ENCODE measurements around the gene ENKUR. TPM values are rescaled to one million over a fixed set of nuclear protein-coding genes. Genes with fewer than 3 reads are reported as not detected.

ENKUR gene
- total RNA-seq, 1 experiment from 2014 or later, result 0.13 TPM

DNA sequence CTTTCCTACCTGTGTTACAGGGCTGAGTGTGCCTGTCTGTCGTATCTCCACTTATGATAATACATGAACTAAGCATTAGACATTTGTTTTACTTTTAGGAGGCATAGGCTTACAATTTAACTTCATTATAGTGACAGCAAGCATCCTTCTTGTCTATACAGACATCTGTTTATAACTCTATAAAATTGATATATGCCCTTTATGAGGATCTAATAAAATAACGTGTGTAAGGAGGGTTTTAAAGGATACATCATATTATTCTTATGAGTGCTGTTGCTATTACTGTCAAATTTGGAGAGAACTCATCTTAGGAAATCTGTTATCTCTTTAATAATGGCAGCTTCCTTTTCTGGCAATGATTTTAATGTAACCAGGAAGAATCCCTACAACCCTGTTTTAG, 22.4 kb upstream of the ENKUR start:
- POLR2A ChIA-PET, result no interaction called here
- CTCF ChIA-PET, result no interaction called here
- intact Hi-C loops (cut with micrococcal nuclease; ENCODE audit: unreplicated experiment), result no loop called here
- Histone ChIP-seq H3K27ac (ENCODE audit: low read length) (no peak overlapping the region), H3K4me1 (ENCODE audit: control insufficient read depth, insufficient read depth, low read length) (no peaks in the 10 kb centered on the region), H3K9me3 (ENCODE audit: control insufficient read depth, insufficient read depth, low read depth, low read length) (no peaks in the 10 kb centered on the region), H3K27me3 (ENCODE audit: control insufficient read depth, insufficient read depth, low read length) (no peaks in the 10 kb centered on the region), H3K36me3 (ENCODE audit: control insufficient read depth, insufficient read depth, low read length) (no peaks in the 10 kb centered on the region), H3K4me3 (ENCODE audit: low read depth in 2 of 2, low read length in 2 of 2) (no peak overlapping the region)
- DNase-seq (ENCODE audit: low read depth, low spot score) (no peak), ATAC-seq (no peak)
- in situ Hi-C loops (cut with HindIII; ENCODE audit: low pct_unique_long_range_greater_than_20kb, low sequenced_read_pairs), result no loop called here
- TF ChIP-seq, protein P1, sequence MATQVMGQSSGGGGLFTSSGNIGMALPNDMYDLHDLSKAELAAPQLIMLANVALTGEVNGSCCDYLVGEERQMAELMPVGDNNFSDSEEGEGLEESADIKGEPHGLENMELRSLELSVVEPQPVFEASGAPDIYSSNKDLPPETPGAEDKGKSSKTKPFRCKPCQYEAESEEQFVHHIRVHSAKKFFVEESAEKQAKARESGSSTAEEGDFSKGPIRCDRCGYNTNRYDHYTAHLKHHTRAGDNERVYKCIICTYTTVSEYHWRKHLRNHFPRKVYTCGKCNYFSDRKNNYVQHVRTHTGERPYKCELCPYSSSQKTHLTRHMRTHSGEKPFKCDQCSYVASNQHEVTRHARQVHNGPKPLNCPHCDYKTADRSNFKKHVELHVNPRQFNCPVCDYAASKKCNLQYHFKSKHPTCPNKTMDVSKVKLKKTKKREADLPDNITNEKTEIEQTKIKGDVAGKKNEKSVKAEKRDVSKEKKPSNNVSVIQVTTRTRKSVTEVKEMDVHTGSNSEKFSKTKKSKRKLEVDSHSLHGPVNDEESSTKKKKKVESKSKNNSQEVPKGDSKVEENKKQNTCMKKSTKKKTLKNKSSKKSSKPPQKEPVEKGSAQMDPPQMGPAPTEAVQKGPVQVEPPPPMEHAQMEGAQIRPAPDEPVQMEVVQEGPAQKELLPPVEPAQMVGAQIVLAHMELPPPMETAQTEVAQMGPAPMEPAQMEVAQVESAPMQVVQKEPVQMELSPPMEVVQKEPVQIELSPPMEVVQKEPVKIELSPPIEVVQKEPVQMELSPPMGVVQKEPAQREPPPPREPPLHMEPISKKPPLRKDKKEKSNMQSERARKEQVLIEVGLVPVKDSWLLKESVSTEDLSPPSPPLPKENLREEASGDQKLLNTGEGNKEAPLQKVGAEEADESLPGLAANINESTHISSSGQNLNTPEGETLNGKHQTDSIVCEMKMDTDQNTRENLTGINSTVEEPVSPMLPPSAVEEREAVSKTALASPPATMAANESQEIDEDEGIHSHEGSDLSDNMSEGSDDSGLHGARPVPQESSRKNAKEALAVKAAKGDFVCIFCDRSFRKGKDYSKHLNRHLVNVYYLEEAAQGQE (IDR thresholded peaks at IDR 0.05; ENCODE audit: insufficient read depth in 1 of 2, low read depth in 2 of 2, low read length in 1 of 2), result no peak
- TF ChIP-seq, protein P2, sequence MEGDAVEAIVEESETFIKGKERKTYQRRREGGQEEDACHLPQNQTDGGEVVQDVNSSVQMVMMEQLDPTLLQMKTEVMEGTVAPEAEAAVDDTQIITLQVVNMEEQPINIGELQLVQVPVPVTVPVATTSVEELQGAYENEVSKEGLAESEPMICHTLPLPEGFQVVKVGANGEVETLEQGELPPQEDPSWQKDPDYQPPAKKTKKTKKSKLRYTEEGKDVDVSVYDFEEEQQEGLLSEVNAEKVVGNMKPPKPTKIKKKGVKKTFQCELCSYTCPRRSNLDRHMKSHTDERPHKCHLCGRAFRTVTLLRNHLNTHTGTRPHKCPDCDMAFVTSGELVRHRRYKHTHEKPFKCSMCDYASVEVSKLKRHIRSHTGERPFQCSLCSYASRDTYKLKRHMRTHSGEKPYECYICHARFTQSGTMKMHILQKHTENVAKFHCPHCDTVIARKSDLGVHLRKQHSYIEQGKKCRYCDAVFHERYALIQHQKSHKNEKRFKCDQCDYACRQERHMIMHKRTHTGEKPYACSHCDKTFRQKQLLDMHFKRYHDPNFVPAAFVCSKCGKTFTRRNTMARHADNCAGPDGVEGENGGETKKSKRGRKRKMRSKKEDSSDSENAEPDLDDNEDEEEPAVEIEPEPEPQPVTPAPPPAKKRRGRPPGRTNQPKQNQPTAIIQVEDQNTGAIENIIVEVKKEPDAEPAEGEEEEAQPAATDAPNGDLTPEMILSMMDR (IDR thresholded peaks at IDR 0.05), result no peak
- TF ChIP-seq TCF7L2 (IDR thresholded peaks at IDR 0.05; ENCODE audit: low read depth, low read length) (no peak), SIN3A (IDR thresholded peaks at IDR 0.05; ENCODE audit: borderline replicate concordance, insufficient read depth, low read depth, low read length) (no peak), POLR2AphosphoS5 (IDR thresholded peaks at IDR 0.05; ENCODE audit: low read depth, low read length) (no peak)
- no TSS peak for BruUV-seq (replicated peaks)

DNA sequence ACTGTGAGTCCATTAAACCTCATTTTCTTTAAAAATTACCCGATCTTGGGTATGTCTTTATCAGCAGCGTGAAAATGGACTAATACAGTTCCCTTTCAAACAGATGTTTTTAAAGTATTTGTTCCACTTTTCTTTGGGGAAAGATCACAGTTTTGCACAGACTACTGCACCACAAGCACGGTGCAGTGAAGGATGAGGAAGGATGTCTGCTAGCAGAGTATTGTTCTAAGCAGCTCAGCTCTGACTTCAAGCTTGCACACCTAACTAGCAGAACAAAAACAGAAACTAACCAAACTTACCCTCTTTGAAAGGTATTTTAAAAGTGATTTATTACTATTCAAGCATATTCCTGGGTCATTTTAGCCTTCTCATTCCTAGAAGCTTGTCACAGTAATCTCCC, 20.4 kb upstream of the ENKUR start:
- Histone ChIP-seq H3K9me3 (ENCODE audit: control insufficient read depth, insufficient read depth, low read depth, low read length) (no peaks in the 10 kb centered on the region), H3K27ac (ENCODE audit: low read length) (no peak overlapping the region), H3K36me3 (ENCODE audit: control insufficient read depth, insufficient read depth, low read length) (no peaks in the 10 kb centered on the region), H3K27me3 (ENCODE audit: control insufficient read depth, insufficient read depth, low read length) (no peaks in the 10 kb centered on the region), H3K4me1 (ENCODE audit: control insufficient read depth, insufficient read depth, low read length) (no peaks in the 10 kb centered on the region), H3K4me3 (ENCODE audit: low read depth in 2 of 2, low read length in 2 of 2) (no peak overlapping the region)
- TF ChIP-seq SIN3A (IDR thresholded peaks at IDR 0.05; ENCODE audit: borderline replicate concordance, insufficient read depth, low read depth, low read length) (no peak), POLR2AphosphoS5 (IDR thresholded peaks at IDR 0.05; ENCODE audit: low read depth, low read length) (no peak), TCF7L2 (IDR thresholded peaks at IDR 0.05; ENCODE audit: low read depth, low read length) (no peak)
- TF ChIP-seq, protein P1 (IDR thresholded peaks at IDR 0.05; ENCODE audit: insufficient read depth in 1 of 2, low read depth in 2 of 2, low read length in 1 of 2), result no peak
- TF ChIP-seq, protein P2 (IDR thresholded peaks at IDR 0.05), result no peak
- intact Hi-C loops (cut with micrococcal nuclease; ENCODE audit: unreplicated experiment) (no loop called here), in situ Hi-C loops (cut with HindIII; ENCODE audit: low pct_unique_long_range_greater_than_20kb, low sequenced_read_pairs) (no loop called here)
- ATAC-seq, result no peak
- CTCF ChIA-PET, result no interaction called here
- POLR2A ChIA-PET, result no interaction called here
- no peak for DNase-seq (ENCODE audit: low read depth, low spot score)
- no TSS peak for BruUV-seq (replicated peaks)
